ENCODE results near the gene GLRX5. TPM values are rescaled to one million over a fixed set of nuclear protein-coding genes. Genes with fewer than 3 reads are reported as not detected.

Gene GLRX5
- total and polyA plus RNA-seq, 7 donors: 30.5 to 97.1 (median 55.1) TPM

GRCh38 chr14:95536036-95536593 is 1.3 kb downstream of the GLRX5 start:
- no peaks in the 10 kb centered on the region for H3K27me3 ChIP-seq
- intact Hi-C loops (cut with DNase I): loop anchor here (10.0 kb wide), 4 partner anchors 381 to 969 kb away; partner anchors contain the start of genes ATG2B, DICER1, GSKIP and PAPOLA
- H3K4me3 ChIP-seq: peak overlapping the region; percentile 85 to 100 (median 94)
- no peak overlapping the region for H3K27ac ChIP-seq
- no peak for DNase-seq
- no peaks in the 10 kb centered on the region for H3K9me3 ChIP-seq
- TF ChIP-seq EP300 (IDR thresholded peaks at IDR 0.05) (no peak), CTCF (IDR thresholded peaks at IDR 0.05) (no peak), POLR2AphosphoS5 (IDR thresholded peaks at IDR 0.05) (no peak), POLR2A (IDR thresholded peaks at IDR 0.05) (no peak)
- H3K36me3 ChIP-seq: no peaks in the 10 kb centered on the region
- H3K4me1 ChIP-seq: peaks cover 0 to 57% (median 45%) of the 10 kb centered on the region in 4 donors
- 13 to 40% methylated on average over 4 of the region's 4 CpGs for WGBS, 2 donors

GRCh38 chr14:95536671-95537070 is 1.8 kb downstream of the GLRX5 start:
- Histone ChIP-seq H3K27ac (no peak overlapping the region), H3K4me3 (peak overlapping the region in 1 of 4 donors; percentile 100), H3K4me1 (peaks cover 0 to 51% (median 42%) of the 10 kb centered on the region in 4 donors), H3K9me3 (no peaks in the 10 kb centered on the region), H3K27me3 (no peaks in the 10 kb centered on the region), H3K36me3 (no peaks in the 10 kb centered on the region)
- DNase-seq: no peak
- intact Hi-C loops (cut with DNase I): loop anchor here (10.0 kb wide), 4 partner anchors 382 to 968 kb away; partner anchors contain the start of genes ATG2B, DICER1, GSKIP and PAPOLA
- no peak for TF ChIP-seq EP300 (IDR thresholded peaks at IDR 0.05)
- no peak for TF ChIP-seq CTCF (IDR thresholded peaks at IDR 0.05)
- TF ChIP-seq POLR2AphosphoS5 (IDR thresholded peaks at IDR 0.05): no peak
- TF ChIP-seq POLR2A (IDR thresholded peaks at IDR 0.05): no peak
- WGBS, 2 donors: 71 to 76% methylated on average over 5 of the region's 5 CpGs

- peaks cover 0 to 43% (median 34%) of the 10 kb centered on the region in 4 donors for H3K4me1 ChIP-seq
- no peaks in the 10 kb centered on the region for H3K9me3 ChIP-seq
- intact Hi-C loops (cut with DNase I): loop anchor here (10.0 kb wide), 4 partner anchors 383 to 967 kb away; partner anchors contain the start of genes ATG2B, DICER1, GSKIP and PAPOLA
- TF ChIP-seq EP300 (IDR thresholded peaks at IDR 0.05) (no peak), CTCF (IDR thresholded peaks at IDR 0.05) (no peak), POLR2AphosphoS5 (IDR thresholded peaks at IDR 0.05) (no peak), POLR2A (IDR thresholded peaks at IDR 0.05) (no peak)
- WGBS, 2 donors: 60 to 81% methylated on average over 9 of the region's 9 CpGs
- no peak overlapping the region for H3K27ac ChIP-seq
- no peak for DNase-seq
- no peaks in the 10 kb centered on the region for H3K36me3 ChIP-seq
- no peaks in the 10 kb centered on the region for H3K27me3 ChIP-seq
- H3K4me3 ChIP-seq: no peak overlapping the region
Measured at GRCh38 chr14:95537298-95538089, 2.6 kb downstream of the GLRX5 start.

- H3K27ac ChIP-seq: no peak overlapping the region
- no peak overlapping the region for H3K4me3 ChIP-seq
- peaks cover 0 to 28% (median 19%) of the 10 kb centered on the region in 4 donors for H3K4me1 ChIP-seq
Measured at GRCh38 chr14:95538801-95539509, 4.1 kb downstream of the GLRX5 start.

More at GRCh38 chr14:95538801-95539509, 4.1 kb downstream of the GLRX5 start:
- no peaks in the 10 kb centered on the region for H3K27me3 ChIP-seq
- no peak for TF ChIP-seq POLR2AphosphoS5 (IDR thresholded peaks at IDR 0.05)
- TF ChIP-seq POLR2A (IDR thresholded peaks at IDR 0.05): no peak
- TF ChIP-seq EP300 (IDR thresholded peaks at IDR 0.05): no peak
- TF ChIP-seq CTCF (IDR thresholded peaks at IDR 0.05): no peak
- 93 to 95% methylated on average over 14 of the region's 14 CpGs for WGBS, 2 donors
- no peak for DNase-seq
- H3K36me3 ChIP-seq: peaks cover 0 to 1% (median 0%) of the 10 kb centered on the region in 4 donors
- H3K9me3 ChIP-seq: no peaks in the 10 kb centered on the region
- intact Hi-C loops (cut with DNase I): loop anchor here (10.0 kb wide), 4 partner anchors 384 to 966 kb away; partner anchors contain the start of genes ATG2B, DICER1, GSKIP and PAPOLA
